ENCODE results near the gene TMEM198.
A peak's percentile ranks its signal among the peaks of the same experiment; 100 is the strongest.

TMEM198 gene

GRCh38 chr2:219509780-219510511, 33.9 kb upstream of the TMEM198 start:
- peak; percentile 22 for DNase-seq

- DNase-seq = no peak
Measured at GRCh38 chr2:219510512-219511135, 33.2 kb upstream of the TMEM198 start.

- DNase-seq = no peak
Measured at GRCh38 chr2:219511547-219512325, 32.1 kb upstream of the TMEM198 start.

- DNase-seq = no peak
Measured at GRCh38 chr2:219512524-219513216, 31.2 kb upstream of the TMEM198 start.

DNA sequence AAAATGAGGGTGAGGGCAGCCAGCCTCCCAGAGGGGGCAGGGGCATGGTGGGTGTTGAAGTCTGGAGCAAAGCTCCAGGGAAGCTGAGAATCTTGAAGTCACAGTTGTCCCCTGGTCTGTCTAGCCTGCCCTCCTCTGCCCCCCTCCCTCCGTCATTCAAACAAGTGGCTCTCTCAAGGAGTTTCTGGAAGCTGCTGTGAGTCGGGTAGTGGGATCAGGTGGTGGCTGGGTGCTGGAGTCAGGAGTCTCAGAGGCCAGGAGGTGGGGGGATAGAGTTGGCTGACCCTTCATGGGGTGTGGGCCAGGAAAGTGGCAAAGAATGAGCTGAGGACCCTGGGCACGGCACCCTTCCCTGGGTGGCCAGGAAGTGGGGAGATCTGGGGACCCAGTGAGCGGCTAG, 30.0 kb upstream of the TMEM198 start:
- DNase-seq = no peak

DNA sequence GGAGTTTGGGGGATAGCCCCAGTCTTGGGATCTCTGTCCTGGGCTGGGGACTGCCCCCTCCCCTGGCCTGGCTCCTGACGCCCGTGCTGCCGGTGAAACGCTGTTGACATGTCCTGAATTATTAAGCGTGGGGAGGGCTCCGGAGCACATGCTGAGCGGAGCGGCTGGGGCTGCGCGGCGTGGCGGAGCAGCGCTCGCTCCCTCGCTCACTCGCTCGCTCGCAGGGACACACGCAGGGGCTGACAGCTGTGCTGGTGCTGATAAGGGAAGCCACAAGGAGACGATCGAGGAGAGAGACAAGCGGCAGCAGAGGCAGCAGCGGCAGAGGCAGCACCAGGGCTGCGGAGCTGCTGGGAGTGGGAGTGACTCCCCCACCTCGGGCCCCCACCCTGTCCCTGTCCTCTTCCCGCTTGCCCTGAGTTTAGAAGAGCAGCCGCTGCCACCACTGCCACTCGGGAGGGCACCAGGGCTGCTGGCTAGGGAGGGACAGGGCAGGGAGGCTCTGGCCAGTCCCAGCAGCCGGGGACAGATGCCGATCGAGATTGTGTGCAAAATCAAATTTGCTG, 29.5 kb upstream of the TMEM198 start, which contains the start of gene ASIC4:
Gene ASIC4, plus strand, starts transcription at position 287 of the 566 bp plus-strand sequence. Its CDS starts 243 bp downstream, at position 530.
- no peak for DNase-seq

DNA sequence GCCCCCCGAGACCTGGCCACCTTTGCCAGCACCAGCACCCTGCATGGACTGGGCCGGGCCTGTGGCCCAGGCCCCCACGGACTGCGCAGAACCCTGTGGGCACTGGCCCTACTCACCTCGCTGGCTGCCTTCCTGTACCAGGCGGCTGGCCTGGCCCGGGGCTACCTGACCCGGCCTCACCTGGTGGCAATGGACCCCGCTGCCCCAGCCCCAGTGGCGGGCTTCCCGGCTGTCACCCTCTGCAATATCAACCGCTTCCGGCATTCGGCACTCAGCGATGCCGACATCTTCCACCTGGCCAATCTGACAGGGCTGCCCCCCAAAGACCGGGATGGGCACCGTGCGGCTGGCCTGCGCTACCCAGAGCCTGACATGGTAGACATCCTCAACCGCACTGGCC, 29.0 kb upstream of the TMEM198 start:
- no peak for DNase-seq

DNA sequence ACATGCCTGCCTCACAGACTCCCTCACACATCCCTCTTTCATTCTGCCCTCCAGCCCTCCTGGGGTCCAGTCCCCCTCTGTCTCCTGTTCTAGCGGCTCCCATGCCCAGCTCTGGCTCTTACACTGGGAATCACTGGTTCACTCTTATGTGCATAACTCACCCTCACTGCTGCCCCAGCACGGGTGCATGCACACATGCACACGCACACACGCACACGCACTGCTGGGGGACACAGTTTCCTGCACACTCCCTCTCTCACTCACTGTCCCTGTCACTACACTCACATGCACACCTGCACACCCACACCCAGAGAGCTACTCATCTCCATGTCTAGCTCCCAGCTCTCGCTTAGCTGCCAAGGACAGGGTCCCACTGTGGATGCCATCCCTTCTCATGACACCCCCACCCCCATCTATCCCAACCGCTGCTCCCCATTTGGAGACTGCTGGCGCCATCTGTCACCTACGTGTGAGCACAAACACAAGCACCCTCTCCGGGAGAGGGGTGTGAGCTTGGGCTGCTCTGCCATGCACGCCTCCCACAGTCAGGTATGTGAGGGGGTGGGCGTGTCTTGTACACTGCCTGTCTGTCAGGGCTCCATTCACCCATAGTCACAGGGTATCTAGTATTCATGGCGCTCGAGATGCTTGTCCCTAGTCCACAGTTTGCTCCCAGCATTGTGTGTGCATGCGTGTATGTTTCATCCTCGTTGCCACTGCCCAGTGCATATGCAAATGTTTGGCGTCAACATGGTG, 27.8 kb upstream of the TMEM198 start:
- DNase-seq = no peak

DNA sequence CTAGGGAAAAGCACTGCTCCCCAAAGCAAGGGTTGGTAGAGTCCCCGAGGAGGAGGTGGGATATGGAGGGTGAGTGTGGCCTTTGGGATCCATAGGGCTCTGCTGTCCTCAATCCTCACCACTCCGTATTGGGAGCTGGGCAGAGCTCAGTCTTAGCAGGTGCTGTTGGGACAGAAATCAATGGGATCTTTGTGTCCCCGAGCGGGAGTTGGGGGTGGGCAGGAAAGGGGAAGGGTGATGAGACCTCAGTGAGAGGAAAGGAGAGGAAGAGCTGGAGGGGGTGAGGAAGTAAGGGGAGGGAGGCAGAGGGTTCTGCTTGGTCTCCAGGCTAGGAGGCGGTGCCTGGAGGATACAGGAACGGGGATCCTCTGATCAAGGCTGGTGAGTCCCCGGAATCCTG, 26.9 kb upstream of the TMEM198 start:
- no peak for DNase-seq

- DNase-seq = no peak
Measured at GRCh38 chr2:219517954-219518778, 25.7 kb upstream of the TMEM198 start.

- no peak for DNase-seq
Measured at GRCh38 chr2:219519526-219519916, 24.3 kb upstream of the TMEM198 start.

DNA sequence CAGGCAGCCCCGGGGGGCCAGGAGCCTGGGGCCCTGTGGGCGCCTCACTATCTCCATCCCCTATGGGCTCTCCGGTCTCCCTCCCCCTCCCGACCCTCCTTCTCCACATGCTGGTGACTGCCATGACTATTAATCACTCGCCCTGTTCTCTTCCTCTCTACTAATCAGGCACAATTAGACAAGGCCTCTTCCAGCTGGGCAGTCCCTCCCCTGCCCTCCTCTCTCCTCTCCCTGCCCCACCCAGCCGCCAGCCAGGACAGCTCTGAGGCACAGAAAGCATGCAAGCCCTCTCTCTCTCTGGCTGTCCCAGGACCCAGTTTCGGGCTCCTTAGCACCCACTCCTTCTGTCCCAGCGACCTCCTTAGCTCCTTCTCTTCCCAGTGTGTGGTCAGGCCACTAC, 23.7 kb upstream of the TMEM198 start:
- no peak for DNase-seq

DNA sequence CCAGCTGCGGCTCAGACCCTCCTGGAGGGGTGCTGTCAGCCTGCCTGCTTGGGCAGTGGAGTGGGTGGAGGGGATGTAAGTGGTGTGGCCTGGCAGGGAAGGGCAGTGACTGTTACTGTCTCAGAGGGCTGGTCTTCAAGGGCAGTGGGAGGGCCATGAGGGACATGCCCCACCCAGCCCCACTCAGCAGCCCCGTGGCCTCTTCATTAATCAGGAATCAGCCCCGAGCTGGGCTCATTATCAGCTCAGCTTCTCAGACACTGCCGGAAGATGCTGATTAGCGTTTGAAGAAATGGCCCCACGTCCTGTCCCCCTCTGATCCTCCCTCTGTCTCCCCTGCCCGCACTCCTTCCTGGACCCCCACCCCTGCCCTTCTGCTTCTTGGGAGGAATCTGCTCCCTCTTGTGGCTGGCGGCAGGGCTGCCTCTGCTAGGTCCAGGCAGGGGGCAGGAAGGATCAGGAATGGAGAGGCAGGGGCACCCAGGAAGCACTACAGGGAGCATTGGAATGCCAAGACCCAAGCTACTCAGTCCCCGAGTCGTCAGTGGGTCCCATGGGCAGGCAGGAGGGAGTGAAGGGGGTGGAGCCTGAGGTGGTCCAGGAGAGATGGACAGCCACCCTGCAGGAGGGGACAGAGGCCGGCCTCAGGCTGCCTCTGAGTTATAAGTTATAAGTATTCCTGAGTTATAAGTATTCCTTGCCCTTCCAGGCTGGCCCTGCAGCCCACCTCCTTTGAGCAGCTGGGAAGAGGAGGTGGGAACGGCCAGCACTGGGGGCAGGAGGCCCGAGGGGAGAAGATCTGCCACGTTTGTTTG, 22.6 kb upstream of the TMEM198 start:
- DNase-seq = no peak

GRCh38 chr2:219522111-219523030, 21.5 kb upstream of the TMEM198 start:
- no peak for DNase-seq

- DNase-seq = no peak
Measured at GRCh38 chr2:219523031-219523671, 20.7 kb upstream of the TMEM198 start.

- DNase-seq = no peak
Measured at GRCh38 chr2:219524817-219525216, 19.0 kb upstream of the TMEM198 start.

DNA sequence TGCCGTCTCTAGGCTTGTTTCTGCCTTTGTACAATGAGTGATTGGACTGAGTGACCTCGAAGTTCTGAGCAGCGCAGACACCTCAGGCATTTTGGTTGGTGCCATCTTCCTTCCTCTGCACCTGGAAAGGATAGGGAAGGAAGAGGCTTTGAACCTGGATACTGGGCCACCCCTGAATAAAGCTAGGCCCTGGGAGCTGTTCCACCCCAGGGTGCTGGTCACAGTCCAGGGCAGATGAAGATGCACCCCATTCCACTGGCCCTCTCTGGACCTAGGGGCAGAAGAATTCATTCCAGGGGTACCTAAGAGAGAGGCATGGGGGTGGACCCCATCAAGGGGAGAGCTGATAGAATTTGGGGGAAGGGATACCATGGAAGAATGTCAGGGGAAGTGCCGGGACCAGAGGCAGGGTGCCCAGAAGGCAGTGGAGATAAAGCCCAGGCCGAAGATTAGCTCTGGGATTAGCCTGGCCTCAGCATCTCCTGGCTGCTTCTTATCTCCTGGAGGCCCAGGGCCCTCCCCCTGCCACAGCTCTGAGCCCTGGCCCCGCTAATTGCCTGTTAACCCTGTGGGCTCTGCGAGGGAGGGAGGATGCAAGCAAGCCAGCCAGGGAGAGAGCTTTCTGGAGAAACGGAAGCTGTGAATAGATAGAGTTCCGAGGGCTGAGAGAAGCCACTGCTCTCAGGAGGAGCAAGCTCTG, 18.1 kb upstream of the TMEM198 start:
- DNase-seq = no peak
